ENCODE measurements around the gene TMIGD1. TPM values are rescaled to one million over a fixed set of nuclear protein-coding genes. Genes with fewer than 3 reads are reported as not detected.

Gene TMIGD1
- total and polyA plus RNA-seq, 10 of the 15 experiments (the other 5 are each of a cell fraction or from before 2014, with no cell fraction given) = not detected

DNA sequence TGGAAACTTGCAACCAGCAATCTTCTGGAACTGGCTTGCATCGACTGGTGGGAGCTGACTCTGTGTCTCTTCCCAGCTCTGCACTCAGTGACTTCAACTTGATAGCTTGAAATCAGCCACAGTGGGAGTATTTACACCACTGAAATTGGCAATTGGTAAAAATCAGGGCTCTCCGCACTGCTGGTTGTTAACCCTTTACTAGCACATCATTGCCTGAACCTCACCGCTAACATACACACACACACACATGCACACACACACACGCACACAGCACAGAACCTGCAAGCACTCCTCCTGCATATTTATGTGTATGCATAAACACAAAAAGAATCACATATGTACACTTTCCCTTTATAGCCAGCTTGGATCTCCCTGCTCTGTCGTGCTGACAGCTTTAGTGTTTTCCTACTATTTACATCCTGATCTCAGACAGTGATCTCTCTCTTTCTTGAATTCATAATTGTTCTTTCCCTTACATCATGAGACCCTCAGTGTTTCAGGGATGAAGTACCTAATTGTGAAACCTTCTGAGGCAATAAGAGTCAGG lies 7.9 kb upstream of the TMIGD1 start:
- Histone ChIP-seq H3K4me2 (ENCODE audit: control insufficient read depth, insufficient read depth) (no peak overlapping the region), H4K20me1 (ENCODE audit: control insufficient read depth, insufficient read depth) (no peaks in the 10 kb centered on the region), H2AFZ (ENCODE audit: control insufficient read depth, low read depth, low read length) (no peak overlapping the region), H3K4me3 (no peak overlapping the region), H3K79me2 (ENCODE audit: control insufficient read depth, insufficient read depth, low read length) (no peaks in the 10 kb centered on the region), H3K27me3 (replicated peaks in 1 of 2; ENCODE audit: control insufficient read depth in 2 of 2, insufficient read depth in 2 of 2, low read length in 1 of 2) (no peaks in the 10 kb centered on the region), H3K27ac (ENCODE audit: control insufficient read depth, insufficient read depth) (no peak overlapping the region), H3K36me3 (ENCODE audit: control insufficient read depth in 2 of 2, insufficient read depth in 2 of 2, low read length in 1 of 2) (no peaks in the 10 kb centered on the region), H3K9me3 (replicated peaks; ENCODE audit: control insufficient read depth, insufficient read depth, low read length) (no peaks in the 10 kb centered on the region), H3K9ac (ENCODE audit: control insufficient read depth, insufficient read depth, low read length) (no peak overlapping the region), H3K4me1 (ENCODE audit: control insufficient read depth, insufficient read depth, low read length) (peaks cover 8% of the 10 kb centered on the region)
- no TSS peak for BruUV-seq (replicated peaks)
- FAIRE-seq = no peak
- no peak for ATAC-seq
- SMC1A ChIA-PET (ENCODE audit: uncharacterized antibody, unreplicated experiment) = interaction anchor here (0.7 to 8.6 kb wide), 15 partner anchors 11 to 374 kb away, joined by 3 to 125 read pairs (median 7); partner anchors contain the start of gene GOSR1
- RAD21 ChIA-PET (ENCODE audit: unreplicated experiment) = interaction anchor here (0.6 to 9.6 kb wide), 12 partner anchors 22 to 375 kb away, joined by 3 to 183 read pairs (median 7); partner anchors contain the start of genes CPD and GOSR1
- in situ Hi-C loops (cut with MboI) = loop anchor here (5.0 kb wide), 1 partner anchor 376 kb away; no protein-coding TSS in a partner anchor
- WGBS (ENCODE audit: insufficient coverage, insufficient replicate concordance, low lambda C conversion rate, missing lambda C conversion rate) = 65% methylated on average over 5 of the region's 5 CpGs
- CTCF ChIA-PET = interaction anchor here (0.8 to 12.3 kb wide), 20 partner anchors 14 to 483 kb away, joined by 3 to 345 read pairs (median 8); partner anchors contain the start of genes CRLF3 and GOSR1
- DNase-seq (ENCODE audit: low read depth, low spot score) = no peak
- TF ChIP-seq, protein P1, sequence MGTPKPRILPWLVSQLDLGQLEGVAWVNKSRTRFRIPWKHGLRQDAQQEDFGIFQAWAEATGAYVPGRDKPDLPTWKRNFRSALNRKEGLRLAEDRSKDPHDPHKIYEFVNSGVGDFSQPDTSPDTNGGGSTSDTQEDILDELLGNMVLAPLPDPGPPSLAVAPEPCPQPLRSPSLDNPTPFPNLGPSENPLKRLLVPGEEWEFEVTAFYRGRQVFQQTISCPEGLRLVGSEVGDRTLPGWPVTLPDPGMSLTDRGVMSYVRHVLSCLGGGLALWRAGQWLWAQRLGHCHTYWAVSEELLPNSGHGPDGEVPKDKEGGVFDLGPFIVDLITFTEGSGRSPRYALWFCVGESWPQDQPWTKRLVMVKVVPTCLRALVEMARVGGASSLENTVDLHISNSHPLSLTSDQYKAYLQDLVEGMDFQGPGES (IDR thresholded peaks at IDR 0.05) = no peak
- POLR2A ChIA-PET = interaction anchor here (0.7 to 1.2 kb wide), 2 partner anchors 15 to 44 kb away, joined by 3 to 4 read pairs; no protein-coding TSS in a partner anchor
- intact Hi-C loops (cut with micrococcal nuclease; ENCODE audit: unreplicated experiment) = loop anchor here (2.0 to 5.0 kb wide), 3 partner anchors 37 to 376 kb away; partner anchors contain the start of gene CPD

DNA sequence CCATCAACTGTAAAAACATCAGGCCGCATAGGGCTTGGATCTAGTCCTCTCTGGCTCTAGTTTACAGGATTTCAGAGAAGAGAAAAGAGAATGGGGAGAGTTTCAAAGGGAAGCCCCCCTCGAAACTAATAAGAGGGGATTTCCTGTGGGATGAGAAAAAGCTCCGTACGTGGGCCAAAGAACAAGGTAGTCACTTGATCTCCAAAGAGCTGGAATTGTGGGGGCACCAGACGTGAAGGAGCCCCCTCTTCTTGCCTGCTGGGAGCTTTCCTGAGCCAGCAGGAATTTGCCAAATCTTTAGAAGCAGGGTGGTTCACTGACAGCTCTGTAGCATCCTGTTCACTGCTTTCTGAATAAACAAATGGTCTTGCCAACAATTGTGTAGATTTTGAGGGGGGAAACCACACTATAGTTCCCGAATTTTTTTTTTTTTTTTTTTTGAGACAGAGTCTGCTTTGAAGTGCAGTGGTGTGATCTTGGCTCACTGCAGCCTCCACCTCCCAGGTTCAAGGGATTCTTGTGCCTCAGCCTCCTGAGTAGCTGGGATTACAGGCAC lies 7.0 kb upstream of the TMIGD1 start:
- Histone ChIP-seq H3K4me2 (ENCODE audit: control insufficient read depth, insufficient read depth) (peak overlapping the region; percentile 9; the same call in 1 of the 2 replicates), H3K4me3 (no peak overlapping the region), H4K20me1 (ENCODE audit: control insufficient read depth, insufficient read depth) (no peaks in the 10 kb centered on the region), H3K36me3 (ENCODE audit: control insufficient read depth in 2 of 2, insufficient read depth in 2 of 2, low read length in 1 of 2) (no peaks in the 10 kb centered on the region), H3K27me3 (replicated peaks in 1 of 2; ENCODE audit: control insufficient read depth in 2 of 2, insufficient read depth in 2 of 2, low read length in 1 of 2) (no peaks in the 10 kb centered on the region), H3K9me3 (replicated peaks; ENCODE audit: control insufficient read depth, insufficient read depth, low read length) (no peaks in the 10 kb centered on the region), H2AFZ (ENCODE audit: control insufficient read depth, low read depth, low read length) (no peak overlapping the region; the same call in 1 of the 2 replicates), H3K9ac (ENCODE audit: control insufficient read depth, insufficient read depth, low read length) (no peak overlapping the region), H3K27ac (ENCODE audit: control insufficient read depth, insufficient read depth) (no peak overlapping the region), H3K4me1 (ENCODE audit: control insufficient read depth, insufficient read depth, low read length) (peaks cover 8% of the 10 kb centered on the region), H3K79me2 (ENCODE audit: control insufficient read depth, insufficient read depth, low read length) (no peaks in the 10 kb centered on the region)
- ChIA-PET POLR2A (interaction anchor here (0.5 to 0.6 kb wide), 4 partner anchors 56 to 910 kb away, joined by 3 to 5 read pairs (median 3); no protein-coding TSS in a partner anchor), RAD21 (ENCODE audit: unreplicated experiment) (interaction anchor here (0.6 to 9.6 kb wide), 15 partner anchors 23 to 376 kb away, joined by 3 to 183 read pairs (median 6); partner anchors contain the start of genes CPD and GOSR1), SMC1A (ENCODE audit: uncharacterized antibody, unreplicated experiment) (interaction anchor here (0.6 to 8.6 kb wide), 28 partner anchors 17 to 867 kb away, joined by 3 to 125 read pairs (median 5); partner anchors contain the start of genes BLMH and GOSR1), CTCF (interaction anchor here (0.6 to 12.3 kb wide), 43 partner anchors 9 to 1012 kb away, joined by 3 to 345 read pairs (median 5); partner anchors contain the start of genes BLMH, CRLF3, GOSR1 and SLC6A4)
- intact Hi-C loops (cut with micrococcal nuclease; ENCODE audit: unreplicated experiment) (loop anchor here (1.0 to 5.0 kb wide), 4 partner anchors 38 to 376 kb away; partner anchors contain the start of genes CPD and GOSR1), in situ Hi-C loops (cut with MboI) (loop anchor here (5.0 kb wide), 1 partner anchor 376 kb away; no protein-coding TSS in a partner anchor)
- peak; percentile 6; the same call in 1 of the 2 replicates for TF ChIP-seq RUNX3 (IDR thresholded peaks at IDR 0.05; ENCODE audit: low read length)
- TF ChIP-seq, protein P2, sequence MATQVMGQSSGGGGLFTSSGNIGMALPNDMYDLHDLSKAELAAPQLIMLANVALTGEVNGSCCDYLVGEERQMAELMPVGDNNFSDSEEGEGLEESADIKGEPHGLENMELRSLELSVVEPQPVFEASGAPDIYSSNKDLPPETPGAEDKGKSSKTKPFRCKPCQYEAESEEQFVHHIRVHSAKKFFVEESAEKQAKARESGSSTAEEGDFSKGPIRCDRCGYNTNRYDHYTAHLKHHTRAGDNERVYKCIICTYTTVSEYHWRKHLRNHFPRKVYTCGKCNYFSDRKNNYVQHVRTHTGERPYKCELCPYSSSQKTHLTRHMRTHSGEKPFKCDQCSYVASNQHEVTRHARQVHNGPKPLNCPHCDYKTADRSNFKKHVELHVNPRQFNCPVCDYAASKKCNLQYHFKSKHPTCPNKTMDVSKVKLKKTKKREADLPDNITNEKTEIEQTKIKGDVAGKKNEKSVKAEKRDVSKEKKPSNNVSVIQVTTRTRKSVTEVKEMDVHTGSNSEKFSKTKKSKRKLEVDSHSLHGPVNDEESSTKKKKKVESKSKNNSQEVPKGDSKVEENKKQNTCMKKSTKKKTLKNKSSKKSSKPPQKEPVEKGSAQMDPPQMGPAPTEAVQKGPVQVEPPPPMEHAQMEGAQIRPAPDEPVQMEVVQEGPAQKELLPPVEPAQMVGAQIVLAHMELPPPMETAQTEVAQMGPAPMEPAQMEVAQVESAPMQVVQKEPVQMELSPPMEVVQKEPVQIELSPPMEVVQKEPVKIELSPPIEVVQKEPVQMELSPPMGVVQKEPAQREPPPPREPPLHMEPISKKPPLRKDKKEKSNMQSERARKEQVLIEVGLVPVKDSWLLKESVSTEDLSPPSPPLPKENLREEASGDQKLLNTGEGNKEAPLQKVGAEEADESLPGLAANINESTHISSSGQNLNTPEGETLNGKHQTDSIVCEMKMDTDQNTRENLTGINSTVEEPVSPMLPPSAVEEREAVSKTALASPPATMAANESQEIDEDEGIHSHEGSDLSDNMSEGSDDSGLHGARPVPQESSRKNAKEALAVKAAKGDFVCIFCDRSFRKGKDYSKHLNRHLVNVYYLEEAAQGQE (IDR thresholded peaks at IDR 0.05; ENCODE audit: low read depth, low read length) = no peak
- DNase-seq (ENCODE audit: low read depth, low spot score) = no peak
- FAIRE-seq = no peak
- whole genome bisulfite sequencing (ENCODE audit: insufficient coverage, insufficient replicate concordance, low lambda C conversion rate, missing lambda C conversion rate) = 19% methylated on average over 6 of the region's 6 CpGs
- ATAC-seq = no peak
- BruUV-seq (replicated peaks) = no TSS peak

All from GM12878 (cell line).